GM12891 (cell line): ENCODE measurements around the gene CHRNE.
"Not testable (repeated sequence)": the region's sequence is repeated elsewhere in the genome, so short reads cannot be mapped to it uniquely, and the experiment has no call there.

Experiments used
- DNase-seq: peaks from one replicate; pipeline ENCODE4 v3.0.0; 2011; ENCODE audit warnings: low spot score; ENCODE audit not compliant: insufficient read length
- FAIRE-seq: peaks from 2 replicates; lab custom pipeline; 2011; peaks lifted over from hg19 to GRCh38; lab: Jason Lieb, UNC
- PAX5 ChIP-seq: IDR thresholded peaks from 2 replicates; pipeline ENCODE4 v1.6.1; 2011; ENCODE audit warnings: low read length, moderate library complexity, mild to moderate bottlenecking; ENCODE audit not compliant: insufficient read depth, severe bottlenecking
- POLR2A ChIP-seq: IDR thresholded peaks from 2 replicates; pipeline ENCODE4 v1.6.1; 2011; ENCODE audit warnings: low read depth, low read length, control low read depth
- POLR2AphosphoS5 ChIP-seq: IDR thresholded peaks from 2 replicates; pipeline ENCODE4 v1.6.1; 2011; ENCODE audit warnings: low read depth, low read length, control low read depth
- POU2F2 ChIP-seq: IDR thresholded peaks from 2 replicates; pipeline ENCODE4 v1.6.1; 2011; ENCODE audit warnings: low read depth, mild to moderate bottlenecking, control low read depth, low read length, moderate library complexity
- SPI1 ChIP-seq: IDR thresholded peaks from 2 replicates; pipeline ENCODE4 v1.6.1; 2011; ENCODE audit warnings: low read depth, low read length, control low read depth
- TAF1 ChIP-seq: IDR thresholded peaks from 2 replicates; pipeline ENCODE4 v1.6.1; 2011; ENCODE audit warnings: low read depth, low read length, control low read depth

Gene CHRNE

GRCh38 chr17:4877089-4877488 lies 25.8 kb downstream of the CHRNE start:
- TF ChIP-seq TAF1 = no peak
- no peak for TF ChIP-seq PAX5
- TF ChIP-seq SPI1 = no peak
- no peak for TF ChIP-seq POLR2A
- no peak for TF ChIP-seq POLR2AphosphoS5
- TF ChIP-seq POU2F2 = no peak
- no peak for FAIRE-seq

GRCh38 chr17:4872786-4873185 lies 30.1 kb downstream of the CHRNE start:
- no peak for TF ChIP-seq POU2F2
- TF ChIP-seq SPI1 = no peak
- TF ChIP-seq TAF1 = no peak
- no peak for TF ChIP-seq POLR2A
- TF ChIP-seq PAX5 = no peak
- TF ChIP-seq POLR2AphosphoS5 = no peak
- FAIRE-seq = no peak
- no peak for DNase-seq

More at GRCh38 chr17:4877089-4877488, 25.8 kb downstream of the CHRNE start:
- DNase-seq = no peak

GRCh38 chr17:4870855-4871254 lies 32.0 kb downstream of the CHRNE start:
- DNase-seq (no peak), FAIRE-seq (no peak)
- TF ChIP-seq POLR2A (no peak), PAX5 (no peak), TAF1 (no peak), POU2F2 (no peak), SPI1 (no peak), POLR2AphosphoS5 (no peak)

GRCh38 chr17:4869058-4869998 lies 33.6 kb downstream of the CHRNE start:
- DNase-seq, FAIRE-seq: not testable (repeated sequence)

- DNase-seq, FAIRE-seq: not testable (repeated sequence)
Observed at GRCh38 chr17:4867535-4867934, 35.4 kb downstream of the CHRNE start.

- no peak for FAIRE-seq
- no peak for DNase-seq
- TF ChIP-seq SPI1 = no peak
- TF ChIP-seq POLR2AphosphoS5 = no peak
- no peak for TF ChIP-seq TAF1
- TF ChIP-seq PAX5 = no peak
- no peak for TF ChIP-seq POLR2A
- TF ChIP-seq POU2F2 = no peak
Observed at GRCh38 chr17:4863321-4863720, 39.6 kb downstream of the CHRNE start.

- no peak for FAIRE-seq
- DNase-seq = no peak
- no peak for TF ChIP-seq SPI1
- no peak for TF ChIP-seq POLR2AphosphoS5
- no peak for TF ChIP-seq TAF1
- TF ChIP-seq POU2F2 = no peak
- no peak for TF ChIP-seq POLR2A
- no peak for TF ChIP-seq PAX5
Observed at GRCh38 chr17:4862720-4863119, 40.2 kb downstream of the CHRNE start.

- no peak for TF ChIP-seq SPI1
- TF ChIP-seq POLR2AphosphoS5 = no peak
- FAIRE-seq = no peak
- DNase-seq = no peak
Observed at GRCh38 chr17:4861052-4861451, 41.8 kb downstream of the CHRNE start.

GRCh38 chr17:4860651-4861050 lies 42.2 kb downstream of the CHRNE start:
- no peak for FAIRE-seq
- no peak for DNase-seq
- TF ChIP-seq POLR2AphosphoS5 (no peak), POLR2A (no peak), PAX5 (no peak), POU2F2 (no peak), SPI1 (no peak), TAF1 (no peak)

- FAIRE-seq (no peak), DNase-seq (no peak)
- TF ChIP-seq SPI1 (no peak), TAF1 (no peak), POLR2AphosphoS5 (no peak), PAX5 (no peak), POU2F2 (no peak), POLR2A (no peak)
Observed at GRCh38 chr17:4859816-4860625, 42.9 kb downstream of the CHRNE start.
